ENCODE measurements around the gene STRADA. TPM values are rescaled to one million over a fixed set of nuclear protein-coding genes. Genes with fewer than 3 reads are reported as not detected.

STRADA gene
- total and polyA plus RNA-seq, 10 of the 15 experiments (the other 5 are each of a cell fraction or from before 2014, with no cell fraction given) = 13.3 to 54.1 (median 44.0) TPM

DNA sequence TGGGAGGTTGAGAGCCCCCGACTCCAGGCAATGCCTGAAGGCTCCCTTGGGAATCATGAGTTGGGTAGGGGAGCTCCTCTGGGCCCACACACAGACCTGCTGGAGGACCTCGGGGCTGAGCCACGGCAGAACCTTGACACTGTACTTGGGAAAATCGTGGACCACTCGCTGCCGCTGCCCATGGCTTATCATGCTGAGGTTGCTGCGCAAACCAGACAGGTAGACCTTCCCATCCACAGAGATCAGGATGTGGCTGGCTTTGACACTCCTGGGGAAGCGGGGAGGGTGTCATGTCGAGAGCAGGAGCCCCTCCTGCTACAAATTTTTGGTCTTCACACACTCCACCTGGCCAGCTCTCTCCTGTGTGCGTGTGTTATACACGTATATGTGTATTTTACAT lies 34.4 kb downstream of the STRADA start:
- TF ChIP-seq PAX5 (IDR thresholded peaks at IDR 0.05; ENCODE audit: borderline replicate concordance, low read depth, low read length) (no peak), BACH1 (IDR thresholded peaks at IDR 0.05; ENCODE audit: borderline replicate concordance) (no peak), CREM (IDR thresholded peaks at IDR 0.05; ENCODE audit: low read depth) (no peak), PAX8 (IDR thresholded peaks at IDR 0.05) (no peak), ESRRA (IDR thresholded peaks at IDR 0.05; ENCODE audit: low read length) (no peak), STAT3 (IDR thresholded peaks at IDR 0.05; ENCODE audit: low read depth, low read length) (no peak), USF2 (IDR thresholded peaks at IDR 0.05; ENCODE audit: borderline replicate concordance, low read depth, low read length) (no peak), ZNF207 (IDR thresholded peaks at IDR 0.05; ENCODE audit: borderline replicate concordance) (no peak), FOS (IDR thresholded peaks at IDR 0.05; ENCODE audit: borderline replicate concordance, extremely low read depth, insufficient read length) (no peak), BRCA1 (IDR thresholded peaks at IDR 0.05; ENCODE audit: low read depth, low read length) (no peak), SP1 (IDR thresholded peaks at IDR 0.05; ENCODE audit: low read depth, low read length) (no peak), ZBTB4 (CRISPR knock-in tag; IDR thresholded peaks at IDR 0.05) (no peak), CEBPB (IDR thresholded peaks at IDR 0.05; ENCODE audit: borderline replicate concordance in 1 of 2, low read depth in 2 of 2, low read length in 2 of 2) (no peak)
- TF ChIP-seq, protein P1, sequence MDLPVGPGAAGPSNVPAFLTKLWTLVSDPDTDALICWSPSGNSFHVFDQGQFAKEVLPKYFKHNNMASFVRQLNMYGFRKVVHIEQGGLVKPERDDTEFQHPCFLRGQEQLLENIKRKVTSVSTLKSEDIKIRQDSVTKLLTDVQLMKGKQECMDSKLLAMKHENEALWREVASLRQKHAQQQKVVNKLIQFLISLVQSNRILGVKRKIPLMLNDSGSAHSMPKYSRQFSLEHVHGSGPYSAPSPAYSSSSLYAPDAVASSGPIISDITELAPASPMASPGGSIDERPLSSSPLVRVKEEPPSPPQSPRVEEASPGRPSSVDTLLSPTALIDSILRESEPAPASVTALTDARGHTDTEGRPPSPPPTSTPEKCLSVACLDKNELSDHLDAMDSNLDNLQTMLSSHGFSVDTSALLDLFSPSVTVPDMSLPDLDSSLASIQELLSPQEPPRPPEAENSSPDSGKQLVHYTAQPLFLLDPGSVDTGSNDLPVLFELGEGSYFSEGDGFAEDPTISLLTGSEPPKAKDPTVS (IDR thresholded peaks at IDR 0.05; ENCODE audit: low read depth, low read length) = no peak
- RAD21 ChIA-PET (ENCODE audit: unreplicated experiment) = interaction anchor here (0.6 kb wide), 1 partner anchor 34 kb away, joined by 3 read pairs; no protein-coding TSS in a partner anchor
- 93% methylated on average over 11 of the region's 11 CpGs for WGBS (ENCODE audit: insufficient coverage, insufficient replicate concordance, low lambda C conversion rate, missing lambda C conversion rate)

More for the DNA sequence above, 34.4 kb downstream of the STRADA start:
- no peak for DNase-seq (ENCODE audit: low read depth, low spot score)
- no peaks in the 10 kb centered on the region for H3K9me3 ChIP-seq (replicated peaks; ENCODE audit: control insufficient read depth, insufficient read depth, low read length)
- in situ Hi-C loops (cut with MboI) = no loop called here
- peaks cover 10 to 14% of the 10 kb centered on the region in 2 experiments for H3K36me3 ChIP-seq (ENCODE audit: control insufficient read depth in 2 of 2, insufficient read depth in 2 of 2, low read length in 1 of 2)
- no peak overlapping the region for H3K9ac ChIP-seq (ENCODE audit: control insufficient read depth, insufficient read depth, low read length)
- H4K20me1 ChIP-seq (ENCODE audit: control insufficient read depth, insufficient read depth) = no peaks in the 10 kb centered on the region
- ChIA-PET SMC1A (ENCODE audit: uncharacterized antibody, unreplicated experiment) (no interaction called here), POLR2A (no interaction called here), CTCF (interaction anchor here (1.6 kb wide), 1 partner anchor 9 kb away, joined by 3 read pairs; no protein-coding TSS in a partner anchor)
- H3K4me2 ChIP-seq (ENCODE audit: control insufficient read depth, insufficient read depth) = no peak overlapping the region
- BruUV-seq (replicated peaks) = no TSS peak
- FAIRE-seq = no peak
- peaks cover 6% of the 10 kb centered on the region for H3K4me1 ChIP-seq (ENCODE audit: control insufficient read depth, insufficient read depth, low read length)
- intact Hi-C loops (cut with micrococcal nuclease; ENCODE audit: unreplicated experiment) = no loop called here
- H3K27ac ChIP-seq (ENCODE audit: control insufficient read depth, insufficient read depth) = no peak overlapping the region
- ATAC-seq = no peak
- no peaks in the 10 kb centered on the region for H3K27me3 ChIP-seq (replicated peaks in 1 of 2; ENCODE audit: control insufficient read depth in 2 of 2, insufficient read depth in 2 of 2, low read length in 1 of 2)
- H3K79me2 ChIP-seq (ENCODE audit: control insufficient read depth, insufficient read depth, low read length) = peaks cover 14% of the 10 kb centered on the region
- H2AFZ ChIP-seq (ENCODE audit: control insufficient read depth, low read depth, low read length) = no peak overlapping the region
- H3K4me3 ChIP-seq = no peak overlapping the region
